PC-9 (cell line): ENCODE results near the gene VAMP5. TPM values are rescaled to one million over a fixed set of nuclear protein-coding genes. Genes with fewer than 3 reads are reported as not detected.

Experiments
- BruUV-seq: library from RNA; stranded (reverse); fragments of 400-500 nt; replicated peaks from 2 replicates; lab custom pipeline; 2021; lab: Mats Ljungman, UMichigan
- CTCF ChIA-PET: fragments of 300-600 bp; sonication (Branson Sonifier 250); formaldehyde crosslinking; loops from one replicate; lab custom pipeline; 2022; ENCODE audit warnings: antibody characterized with exemption; lab: Charles Lee
- POLR2A ChIA-PET: fragments of 300-600 bp; sonication (Branson Sonifier 250); formaldehyde crosslinking; loops from one replicate; lab custom pipeline; 2022; ENCODE audit warnings: antibody characterized with exemption; ENCODE audit not compliant: unreplicated experiment; lab: Charles Lee
- DNase-seq, 2 experiments: peaks; one replicate each; pipeline versions ENCODE4 v3.0.0 to v3.0.0-alpha.2; 2015 to 2022; ENCODE audit warnings: mixed read lengths in 1 of 2
- H2AFZ ChIP-seq: fragments of 200-600 bp; sonication (generic); 2 replicates; pipeline ENCODE4 v1.8.1; 2017; ENCODE audit warnings: antibody characterized with exemption
- H3F3A ChIP-seq: fragments of 200-600 bp; sonication (generic); 2 replicates; pipeline ENCODE4 v1.8.1; 2017; ENCODE audit warnings: antibody characterized with exemption, mild to moderate bottlenecking, low read depth; ENCODE audit not compliant: insufficient read depth
- H3K27ac ChIP-seq: fragments of 200-600 bp; sonication (generic); 2 replicates; pipeline ENCODE4 v1.6.1; 2016; ENCODE audit warnings: mixed run types
- H3K27me3 ChIP-seq: fragments of 200-600 bp; sonication (generic); 2 replicates; pipeline ENCODE4 v1.6.1; 2016; ENCODE audit warnings: low read depth, mixed run types; ENCODE audit not compliant: insufficient read depth
- H3K36me3 ChIP-seq: fragments of 200-600 bp; sonication (generic); 2 replicates; pipeline ENCODE4 v1.6.1; 2016; ENCODE audit warnings: low read depth, mixed run types
- H3K4me1 ChIP-seq: fragments of 200-600 bp; sonication (generic); replicated peaks from 2 replicates; pipeline ENCODE4 v1.6.1; 2016; ENCODE audit warnings: mixed run types; ENCODE audit not compliant: insufficient read depth
- H3K4me2 ChIP-seq: fragments of 200-600 bp; sonication (generic); 2 replicates; pipeline ENCODE4 v1.6.1; 2017; ENCODE audit warnings: mixed run types
- H3K4me3 ChIP-seq: fragments of 200-600 bp; sonication (generic); 2 replicates; pipeline ENCODE4 v1.6.1; 2016; ENCODE audit warnings: mixed run types
- H3K79me2 ChIP-seq: fragments of 200-600 bp; sonication (generic); 2 replicates; pipeline ENCODE4 v1.6.1; 2017; ENCODE audit warnings: low read depth, mixed run types
- H3K9me2 ChIP-seq: fragments of 200-600 bp; sonication (generic); 2 replicates; pipeline ENCODE4 v1.8.1; 2017; ENCODE audit warnings: mild to moderate bottlenecking; ENCODE audit not compliant: insufficient read depth
- H3K9me3 ChIP-seq: fragments of 200-600 bp; sonication (generic); 2 replicates; pipeline ENCODE4 v1.8.1; 2016; ENCODE audit warnings: low read depth; ENCODE audit not compliant: insufficient read depth
- H4K20me1 ChIP-seq: fragments of 200-600 bp; sonication (generic); 2 replicates; pipeline ENCODE4 v1.8.1; 2017; ENCODE audit not compliant: insufficient read depth
- CTCF ChIP-seq: fragments of 200-600 bp; sonication (generic); conservative IDR thresholded peaks from 2 replicates; pipeline ENCODE4 v1.6.1; 2017; ENCODE audit warnings: mixed run types, antibody characterized with exemption, mild to moderate bottlenecking, moderate library complexity
- EZH2 ChIP-seq: fragments of 200-600 bp; sonication (generic); IDR thresholded peaks from 2 replicates; pipeline ENCODE4 v1.8.0; 2017; ENCODE audit warnings: antibody characterized with exemption, low read depth
- intact Hi-C: fragments of 100-400 bp; cut with micrococcal nuclease; formaldehyde crosslinking; loops from one replicate; pipeline ENCODE4 v1.10.0; 2022; ENCODE audit not compliant: unreplicated experiment
- total RNA-seq: library from RNA; stranded (reverse); gene quantifications from 2 replicates; pipeline ENCODE4 v1.2.3, GENCODE V29; 2021

VAMP5 gene
- total RNA-seq, 1 experiment from 2014 or later, result 7.2 TPM

- peaks cover 43% of the 10 kb centered on the region for H3K79me2 ChIP-seq
- no peak overlapping the region for H2AFZ ChIP-seq
- no peaks in the 10 kb centered on the region for H3K9me2 ChIP-seq
- H4K20me1 ChIP-seq, result peaks cover 30% of the 10 kb centered on the region
- H3K27me3 ChIP-seq, result no peaks in the 10 kb centered on the region
- H3K4me3 ChIP-seq, result no peak overlapping the region
- BruUV-seq, result no TSS peak
- H3K4me1 ChIP-seq, result peaks cover 29% of the 10 kb centered on the region
- no peaks in the 10 kb centered on the region for H3K9me3 ChIP-seq
- H3K4me2 ChIP-seq, result no peak overlapping the region
- DNase-seq, result no peak
- peaks cover 46% of the 10 kb centered on the region for H3K36me3 ChIP-seq
- CTCF ChIA-PET, result interaction anchor here (0.6 kb wide), 1 partner anchor 48 kb away, joined by 7 read pairs; no protein-coding TSS in a partner anchor
- TF ChIP-seq CTCF (no peak), EZH2 (no peak)
- intact Hi-C loops, result no loop called here
- no peak overlapping the region for H3K27ac ChIP-seq
- peaks cover 20% of the 10 kb centered on the region; the same call in 1 of the 2 replicates for H3F3A ChIP-seq
- POLR2A ChIA-PET, result no interaction called here
These were observed 37.1 kb downstream of the VAMP5 start for GRCh38 chr2:85621338-85621737.

GRCh38 chr2:85623991-85624390, 39.8 kb downstream of the VAMP5 start:
- Histone ChIP-seq H3F3A (peaks cover 8% of the 10 kb centered on the region; the same call in 1 of the 2 replicates), H3K79me2 (peaks cover 17% of the 10 kb centered on the region), H3K9me2 (no peaks in the 10 kb centered on the region), H3K27me3 (no peaks in the 10 kb centered on the region), H3K36me3 (peaks cover 42% of the 10 kb centered on the region), H3K4me3 (no peak overlapping the region), H3K27ac (no peak overlapping the region), H2AFZ (no peak overlapping the region), H3K4me1 (peaks cover 7% of the 10 kb centered on the region; the same call in 1 of the 2 replicates), H3K9me3 (no peaks in the 10 kb centered on the region), H3K4me2 (no peak overlapping the region), H4K20me1 (peaks cover 16% of the 10 kb centered on the region)
- no TSS peak for BruUV-seq
- ChIA-PET POLR2A (no interaction called here), CTCF (no interaction called here)
- intact Hi-C loops, result no loop called here
- no peak for TF ChIP-seq CTCF
- TF ChIP-seq EZH2, result no peak
- no peak for DNase-seq

- Histone ChIP-seq H3K9me3 (no peaks in the 10 kb centered on the region), H3K27me3 (no peaks in the 10 kb centered on the region), H3K4me2 (no peak overlapping the region), H3F3A (no peaks in the 10 kb centered on the region), H3K4me1 (no peaks in the 10 kb centered on the region), H3K79me2 (no peaks in the 10 kb centered on the region; the same call in 1 of the 2 replicates), H4K20me1 (no peaks in the 10 kb centered on the region; the same call in 1 of the 2 replicates), H3K4me3 (no peak overlapping the region), H3K27ac (no peak overlapping the region), H2AFZ (no peak overlapping the region), H3K9me2 (no peaks in the 10 kb centered on the region), H3K36me3 (peaks cover 40% of the 10 kb centered on the region)
- intact Hi-C loops, result no loop called here
- ChIA-PET CTCF (no interaction called here), POLR2A (interaction anchor here (0.7 kb wide), 1 partner anchor 650 kb away, joined by 5 read pairs; no protein-coding TSS in a partner anchor)
- no peak for DNase-seq
- no peak for TF ChIP-seq EZH2
- TF ChIP-seq CTCF, result no peak
- BruUV-seq, result no TSS peak
These were observed 44.4 kb downstream of the VAMP5 start for GRCh38 chr2:85628658-85629057.
